NOMO-1 treated with DMSO at 0.1 percent for 48 hours (cell line): ENCODE data around the gene PLAAT5.
A peak's percentile ranks its signal among the peaks of the same experiment; 100 is the strongest.
"Not testable (repeated sequence)": the region's sequence is repeated elsewhere in the genome, so short reads cannot be mapped to it uniquely, and the experiment has no call there.

ENCODE experiments used
- DNase-seq: peaks from one replicate; lab custom pipeline; 2025; ENCODE audit not compliant: unreplicated experiment; lab: John Stamatoyannopoulos, UW

PLAAT5 gene

GRCh38 chr11:63490551-63491239, at the start of gene PLAAT5:
TSS of gene PLAAT5 (minus strand) at chr11:63491167. CDS start at chr11:63491034, 133 bp downstream.
- no peak for DNase-seq

GRCh38 chr11:63537293-63538101, 46.5 kb upstream of the PLAAT5 start:
- no peak for DNase-seq

- peak; percentile 44 for DNase-seq
Measured at GRCh38 chr11:63536669-63537292, 45.8 kb upstream of the PLAAT5 start, which contains the start of gene PLAAT4. TSS of gene PLAAT4 (plus strand) at chr11:63536808. CDS start at chr11:63536869, 61 bp downstream.

- DNase-seq, result no peak
Measured at GRCh38 chr11:63535734-63536133, 44.8 kb upstream of the PLAAT5 start.

GRCh38 chr11:63534895-63535461, 44.0 kb upstream of the PLAAT5 start:
- no peak for DNase-seq

- DNase-seq, result no peak
Measured at GRCh38 chr11:63534076-63534475, 43.1 kb upstream of the PLAAT5 start.

- no peak for DNase-seq
Measured at GRCh38 chr11:63532799-63533475, 42.0 kb upstream of the PLAAT5 start.

GRCh38 chr11:63532117-63532516, 41.1 kb upstream of the PLAAT5 start:
- DNase-seq, result no peak

- peak; percentile 16 for DNase-seq
Measured at GRCh38 chr11:63531074-63531792, 40.3 kb upstream of the PLAAT5 start.

- DNase-seq, result no peak
Measured at GRCh38 chr11:63530021-63530420, 39.1 kb upstream of the PLAAT5 start.

GRCh38 chr11:63529373-63529772, 38.4 kb upstream of the PLAAT5 start:
- not testable (repeated sequence) for DNase-seq

GRCh38 chr11:63528729-63529278, 37.8 kb upstream of the PLAAT5 start:
- DNase-seq, result not testable (repeated sequence)

- DNase-seq, result not testable (repeated sequence)
Measured at GRCh38 chr11:63528156-63528555, 37.2 kb upstream of the PLAAT5 start.

- DNase-seq, result no peak
Measured at GRCh38 chr11:63527667-63528066, 36.7 kb upstream of the PLAAT5 start.

- no peak for DNase-seq
Measured at GRCh38 chr11:63523151-63523550, 32.2 kb upstream of the PLAAT5 start.

GRCh38 chr11:63521896-63522295, 30.9 kb upstream of the PLAAT5 start:
- no peak for DNase-seq

GRCh38 chr11:63520606-63521170, 29.7 kb upstream of the PLAAT5 start:
- no peak for DNase-seq

- no peak for DNase-seq
Measured at GRCh38 chr11:63518548-63518947, 27.6 kb upstream of the PLAAT5 start.

- DNase-seq, result no peak
Measured at GRCh38 chr11:63517156-63517555, 26.2 kb upstream of the PLAAT5 start.

GRCh38 chr11:63516109-63516508, 25.1 kb upstream of the PLAAT5 start:
- no peak for DNase-seq
